GM19240 (cell line): ENCODE measurements around the gene SIGLEC11.
"Not testable (repeated sequence)": the region's sequence is repeated elsewhere in the genome, so short reads cannot be mapped to it uniquely, and the experiment has no call there.

Source experiments
- DNase-seq: peaks from one replicate; pipeline ENCODE4 v3.0.0; 2011; ENCODE audit warnings: low spot score; ENCODE audit not compliant: insufficient read length

SIGLEC11 gene

DNA sequence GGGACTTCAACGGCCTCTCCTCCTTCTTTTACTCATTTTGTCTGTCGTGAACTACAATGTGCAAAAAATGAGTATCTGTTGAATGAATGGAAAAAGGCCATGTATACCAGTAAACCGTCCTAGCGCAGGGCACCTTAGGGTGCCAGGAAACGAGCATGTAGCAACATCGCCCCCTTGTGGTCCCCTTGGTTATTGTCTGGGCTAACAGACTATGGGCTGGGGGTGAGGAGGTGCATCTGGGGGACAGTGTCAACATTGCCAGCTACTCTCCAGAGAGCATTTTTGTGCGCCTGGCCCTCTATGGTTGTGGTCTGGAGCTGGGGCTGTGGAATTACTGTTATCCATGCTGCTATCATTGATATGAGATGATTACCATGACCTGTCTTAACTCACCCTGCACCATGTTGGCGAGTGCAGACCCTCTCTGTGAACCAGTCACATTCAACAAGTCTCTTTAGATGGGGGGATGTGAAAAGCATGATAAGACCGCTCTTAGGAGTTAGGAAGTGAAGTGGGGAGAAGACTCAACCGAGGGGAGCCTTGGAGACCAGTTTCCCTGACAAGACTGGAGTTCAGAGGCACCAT lies 22.8 kb upstream of the SIGLEC11 start:
- peak; percentile 50 for DNase-seq

DNA sequence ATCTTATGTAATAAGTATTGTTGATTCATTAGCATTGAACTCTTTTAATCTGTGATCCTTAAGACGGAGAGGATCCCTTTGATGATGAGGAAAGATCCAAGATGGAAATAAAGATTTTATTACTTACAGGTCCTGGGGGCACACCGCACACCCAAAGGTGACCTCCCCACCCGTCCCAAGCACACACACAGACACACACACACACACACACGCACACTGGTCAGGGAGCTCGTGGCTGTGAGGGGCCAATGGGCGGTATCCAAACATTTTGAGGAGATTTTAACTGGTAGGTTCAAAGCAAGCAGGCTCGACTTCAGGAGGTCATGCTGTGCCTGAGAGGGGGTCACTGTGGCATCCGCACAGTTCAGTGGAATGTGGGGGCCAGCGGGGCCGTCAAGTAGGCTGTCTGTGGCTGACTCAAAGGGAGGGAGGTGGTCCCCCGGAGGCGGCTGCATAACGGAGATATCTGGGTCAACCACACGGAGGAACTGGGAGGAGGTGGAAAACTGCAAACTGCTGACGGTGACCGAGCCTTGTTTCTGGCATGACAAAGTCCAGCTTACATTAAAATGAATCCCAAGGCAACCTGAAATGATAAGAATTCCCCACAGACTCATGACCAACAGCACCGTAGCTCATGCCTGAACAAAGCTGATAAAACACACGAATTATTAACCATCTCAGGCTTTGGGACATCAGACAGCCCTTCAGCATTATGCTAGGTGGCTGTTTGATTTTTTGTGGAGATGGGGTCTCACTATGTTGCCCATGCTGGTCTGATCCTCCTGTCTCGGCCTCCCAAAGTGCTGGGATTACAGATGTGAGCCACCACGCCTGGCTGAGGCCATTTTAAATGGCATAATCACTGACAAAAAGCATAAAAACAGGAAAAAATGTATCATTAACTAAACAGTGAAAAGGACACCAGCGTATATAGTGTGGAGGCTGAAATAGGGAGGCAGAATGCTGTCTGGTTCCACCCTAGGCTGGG lies 20.9 kb upstream of the SIGLEC11 start:
- no peak for DNase-seq

DNA sequence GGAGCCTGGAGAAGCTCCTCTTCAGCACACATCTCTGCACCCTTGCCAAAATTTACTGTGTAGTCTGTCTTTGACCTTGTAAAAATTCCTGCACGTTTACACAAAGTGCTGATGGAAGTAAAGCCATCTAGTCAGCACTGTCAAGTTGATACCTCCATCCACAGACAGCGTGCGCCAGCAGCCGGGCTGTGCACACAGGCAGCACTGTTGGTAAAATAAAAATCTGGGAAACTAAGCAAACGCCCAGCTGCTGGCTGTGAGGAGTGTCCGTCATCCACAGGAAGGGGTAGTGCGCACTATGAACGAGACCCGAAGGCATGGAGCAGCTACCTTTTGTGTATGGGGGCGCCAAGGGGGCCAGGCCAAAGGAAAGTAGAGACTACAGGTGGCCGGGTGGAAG lies 17.4 kb upstream of the SIGLEC11 start:
- DNase-seq: no peak

DNA sequence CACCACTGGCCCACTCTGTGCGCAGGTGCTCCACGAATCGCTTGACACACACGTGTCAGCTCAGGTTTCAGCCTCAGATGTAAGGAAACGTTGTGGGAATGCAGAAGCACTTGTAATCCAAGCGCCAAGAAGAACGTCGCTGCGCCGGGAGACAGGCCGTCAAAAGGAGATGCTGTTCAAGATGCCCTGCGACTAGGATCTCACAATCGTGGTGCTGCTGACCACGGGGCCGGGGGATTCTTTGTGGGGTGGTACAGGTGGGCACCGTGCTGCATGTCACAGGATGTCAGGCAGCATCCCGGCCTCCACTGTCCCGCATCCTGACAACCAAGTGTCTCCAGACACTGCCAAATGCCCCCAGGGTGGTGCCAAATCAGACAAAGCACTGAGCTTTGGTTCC lies 16.9 kb upstream of the SIGLEC11 start:
- DNase-seq: no peak

DNA sequence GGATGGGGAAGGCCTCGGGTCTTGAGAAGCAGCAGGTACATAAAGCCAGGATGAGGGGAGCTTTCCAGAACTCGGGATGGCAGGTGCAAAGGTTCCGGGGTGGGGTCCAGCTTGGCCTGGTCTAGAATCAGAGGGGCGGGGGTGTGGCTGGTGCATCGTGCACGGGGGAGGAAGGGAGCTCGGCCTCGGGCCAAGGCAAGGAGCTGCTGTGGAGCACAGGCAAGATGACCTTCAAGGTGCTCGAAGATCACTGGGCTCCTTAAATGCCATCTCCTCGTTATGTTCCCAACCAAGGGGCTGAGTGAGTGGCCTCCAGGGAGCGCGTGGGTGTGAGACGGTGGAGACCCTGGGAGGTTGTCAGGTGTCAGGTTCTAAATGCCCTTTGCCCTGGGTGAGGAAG lies 16.1 kb upstream of the SIGLEC11 start:
- no peak for DNase-seq

DNA sequence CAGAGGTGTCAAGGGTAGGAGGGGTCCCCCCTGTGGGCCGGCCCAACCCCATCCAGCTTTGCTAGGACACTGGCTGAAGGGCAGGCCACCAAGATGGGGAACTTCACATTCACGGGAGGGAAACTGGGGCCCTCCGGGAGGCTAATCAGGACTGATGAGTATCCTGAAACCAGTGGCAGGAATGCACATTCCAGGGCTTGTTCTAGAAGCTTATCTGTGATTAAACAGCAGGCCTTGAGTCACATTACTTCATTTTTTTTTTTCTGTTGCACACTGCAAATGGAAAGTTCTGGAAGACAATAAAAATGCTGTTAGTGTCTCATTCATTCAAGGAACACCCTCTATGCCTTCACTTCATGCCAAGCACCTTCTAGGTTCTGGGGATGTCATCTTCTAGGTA lies 15.5 kb upstream of the SIGLEC11 start:
- DNase-seq: no peak

DNA sequence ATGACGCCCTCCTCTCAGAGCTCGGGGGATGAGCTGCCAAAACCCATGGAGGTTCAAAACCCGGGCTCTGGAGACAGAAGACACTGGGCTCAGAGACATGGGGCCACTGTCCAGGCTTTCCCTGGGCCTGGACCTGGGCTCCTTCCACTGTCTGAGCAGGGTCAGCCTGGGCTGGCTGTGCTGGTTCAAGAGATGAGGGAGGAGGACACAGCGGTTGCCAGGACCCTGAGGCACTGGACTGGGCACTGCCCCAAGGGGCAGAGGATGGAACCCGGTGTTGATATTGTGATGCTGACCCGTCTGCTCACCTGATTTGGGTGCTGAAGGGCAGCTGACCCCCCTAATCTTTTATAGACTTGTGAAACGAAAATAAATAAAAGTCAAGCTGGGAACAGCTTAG lies 14.1 kb upstream of the SIGLEC11 start:
- DNase-seq: no peak

DNA sequence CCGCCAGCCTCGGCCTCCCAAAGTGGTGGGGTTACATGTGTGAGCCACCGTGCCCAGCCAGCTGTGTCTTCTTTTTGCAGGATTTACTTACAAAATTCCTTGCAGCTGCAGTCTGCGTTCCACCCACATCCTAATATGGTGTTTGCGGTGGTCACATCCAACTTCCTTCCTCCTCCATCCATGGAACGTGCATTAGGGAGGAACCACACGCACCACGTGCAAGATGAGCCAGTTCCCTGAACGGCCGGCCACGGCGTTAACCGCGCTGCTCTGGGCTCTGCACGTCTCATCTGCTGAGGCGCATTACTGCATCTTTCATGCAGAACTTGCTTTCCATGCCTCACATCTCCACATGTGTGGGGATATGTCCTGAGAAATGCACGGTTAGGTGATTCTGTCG lies 13.0 kb upstream of the SIGLEC11 start:
- DNase-seq: no peak

DNA sequence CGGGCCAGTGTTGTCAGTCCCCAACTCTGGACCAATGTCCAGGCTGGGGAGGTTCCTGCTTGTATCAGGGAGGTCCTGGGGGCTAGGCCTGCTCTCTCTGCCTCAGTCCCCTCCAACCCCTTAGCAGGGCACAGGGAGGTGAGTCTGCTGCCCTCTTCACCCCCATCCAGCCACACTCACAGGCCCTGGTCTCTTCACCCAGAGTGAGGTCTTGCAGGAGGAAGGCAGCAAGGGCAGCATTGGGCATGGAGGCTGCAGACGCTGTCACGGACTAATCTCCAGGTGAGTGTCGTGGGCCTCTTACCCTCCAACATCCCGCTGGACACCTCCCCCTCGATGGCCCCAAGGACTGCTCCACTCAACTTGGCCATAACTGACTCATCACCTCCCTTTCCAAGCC lies 11.9 kb upstream of the SIGLEC11 start:
- no peak for DNase-seq

DNA sequence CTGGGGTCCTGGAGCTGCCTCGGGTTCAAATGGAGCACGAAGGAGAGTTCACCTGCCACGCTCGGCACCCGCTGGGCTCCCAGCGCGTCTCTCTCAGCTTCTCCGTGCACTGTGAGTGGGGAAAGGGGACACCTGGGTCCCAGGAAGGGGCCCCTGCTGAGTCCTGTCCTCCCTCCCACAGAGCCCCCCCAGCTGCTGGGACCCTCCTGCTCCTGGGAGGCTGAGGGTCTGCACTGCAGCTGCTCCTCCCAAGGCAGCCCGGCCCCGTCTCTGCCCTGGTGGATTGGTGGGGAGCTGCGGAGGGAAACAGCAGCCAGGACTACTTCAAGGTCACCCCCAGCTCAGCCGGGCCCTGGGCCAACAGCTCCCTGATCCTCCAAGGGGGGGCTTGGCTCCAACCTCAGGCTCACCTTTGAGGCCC lies 11.0 kb upstream of the SIGLEC11 start:
- DNase-seq: no peak

DNA sequence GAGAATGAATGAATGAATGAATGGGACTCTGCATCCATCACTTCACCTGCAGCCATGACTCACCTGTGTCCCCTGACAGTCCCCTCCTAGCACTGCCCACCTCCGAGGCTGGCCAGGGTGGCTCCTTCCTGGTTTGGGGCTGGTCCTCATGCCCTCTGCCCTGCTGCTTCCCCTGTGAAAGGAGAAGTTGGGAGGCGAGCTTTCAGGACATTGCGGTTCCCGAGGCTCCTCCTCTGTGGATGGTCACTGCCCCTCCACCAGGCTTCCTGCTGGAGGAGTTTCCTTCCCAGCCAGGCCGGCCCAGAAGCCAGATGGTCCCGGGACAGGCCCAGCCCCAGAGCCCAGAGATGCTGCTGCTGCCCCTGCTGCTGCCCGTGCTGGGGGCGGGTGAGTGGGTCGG lies 8.4 kb upstream of the SIGLEC11 start:
- DNase-seq: not testable (repeated sequence)

DNA sequence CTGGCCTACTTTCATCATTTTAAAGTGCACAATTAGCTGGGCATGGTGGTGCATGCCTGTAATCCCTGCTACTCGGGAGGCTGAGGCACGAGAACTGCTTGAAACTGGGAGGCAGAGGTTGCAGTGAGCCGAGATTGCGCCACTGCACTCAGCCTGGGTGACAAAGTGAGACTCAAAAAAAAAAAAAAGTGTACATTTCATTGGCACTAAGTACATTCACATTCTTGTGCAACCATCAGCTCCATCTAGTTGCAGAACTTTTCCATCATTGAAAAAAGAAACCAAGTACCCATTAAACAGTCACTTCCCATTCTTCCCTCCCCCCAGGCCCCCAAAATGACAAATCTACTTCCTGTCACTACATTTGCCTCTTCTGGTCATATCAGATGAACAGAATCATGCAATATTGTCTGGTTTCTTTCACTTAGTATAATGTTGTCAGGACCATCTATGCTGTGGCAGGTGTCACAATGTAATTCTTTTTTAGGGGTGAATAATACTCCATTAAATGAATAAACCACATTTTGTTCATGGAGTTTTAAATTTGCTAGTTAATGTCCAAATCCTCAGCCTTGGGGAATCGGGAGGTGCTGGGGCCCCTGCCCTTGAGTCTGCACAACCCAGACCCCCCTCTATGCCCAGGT lies 7.4 kb upstream of the SIGLEC11 start:
- DNase-seq: no peak

DNA sequence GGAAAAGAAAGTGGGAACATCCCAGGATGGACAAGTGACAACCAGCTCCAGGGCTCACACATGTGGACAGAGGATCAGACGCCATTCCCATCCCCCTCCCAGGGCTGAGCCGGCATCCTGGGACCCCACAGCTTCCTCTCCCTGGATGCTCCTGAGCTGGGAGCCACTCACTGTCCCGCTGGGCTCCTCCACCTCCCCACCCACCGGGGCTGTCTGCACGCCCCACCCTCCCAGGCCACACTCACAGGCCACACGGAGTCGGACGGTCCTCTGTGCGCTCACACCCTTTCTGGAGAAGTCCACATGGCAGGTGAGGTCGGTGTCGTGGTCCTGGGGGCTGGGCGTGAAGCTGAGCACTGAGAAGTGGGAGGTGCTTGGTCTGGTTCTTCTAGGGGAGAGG lies 1.1 kb downstream of the SIGLEC11 start:
- DNase-seq: not testable (repeated sequence)

DNA sequence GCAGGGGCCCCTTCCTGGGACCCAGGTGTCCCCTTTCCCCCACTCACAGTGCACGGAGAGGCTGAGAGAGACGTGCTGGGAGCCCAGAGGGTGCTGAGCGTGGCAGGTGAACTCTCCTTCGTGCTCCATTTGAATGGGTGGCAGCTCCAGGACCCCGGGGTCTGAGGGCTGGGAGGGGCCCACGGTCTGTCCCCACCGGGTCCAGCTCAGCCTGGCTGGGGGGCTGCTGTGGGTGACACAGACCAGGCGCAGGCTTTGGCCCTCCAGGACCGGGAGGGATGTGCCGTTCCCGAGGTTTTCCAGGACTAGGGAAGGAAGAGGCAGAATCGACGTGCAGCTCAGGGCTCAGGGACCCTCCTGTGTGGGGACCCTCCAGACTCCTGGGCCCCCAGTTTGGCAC lies 2.4 kb downstream of the SIGLEC11 start:
- not testable (repeated sequence) for DNase-seq

DNA sequence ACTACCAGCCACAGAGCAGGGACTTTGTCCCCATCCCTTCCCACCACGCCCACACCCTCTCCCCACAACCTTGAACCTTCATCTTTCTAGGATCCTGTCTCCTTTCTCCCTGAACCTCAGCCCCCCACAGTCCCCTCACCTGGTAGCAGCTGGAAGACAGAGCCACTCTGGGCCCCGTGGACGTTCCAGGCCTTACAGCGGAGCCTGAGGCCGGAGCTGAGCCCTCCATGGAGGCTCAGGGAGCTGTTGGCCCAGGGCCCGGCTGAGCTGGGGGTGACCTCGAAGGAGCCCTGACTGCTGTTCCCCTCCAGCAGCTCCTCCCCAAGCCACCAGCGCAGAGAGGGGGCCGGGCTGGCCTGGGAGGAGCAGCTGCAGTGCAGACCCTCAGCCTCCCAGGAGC lies 2.8 kb downstream of the SIGLEC11 start:
- DNase-seq: not testable (repeated sequence)

DNA sequence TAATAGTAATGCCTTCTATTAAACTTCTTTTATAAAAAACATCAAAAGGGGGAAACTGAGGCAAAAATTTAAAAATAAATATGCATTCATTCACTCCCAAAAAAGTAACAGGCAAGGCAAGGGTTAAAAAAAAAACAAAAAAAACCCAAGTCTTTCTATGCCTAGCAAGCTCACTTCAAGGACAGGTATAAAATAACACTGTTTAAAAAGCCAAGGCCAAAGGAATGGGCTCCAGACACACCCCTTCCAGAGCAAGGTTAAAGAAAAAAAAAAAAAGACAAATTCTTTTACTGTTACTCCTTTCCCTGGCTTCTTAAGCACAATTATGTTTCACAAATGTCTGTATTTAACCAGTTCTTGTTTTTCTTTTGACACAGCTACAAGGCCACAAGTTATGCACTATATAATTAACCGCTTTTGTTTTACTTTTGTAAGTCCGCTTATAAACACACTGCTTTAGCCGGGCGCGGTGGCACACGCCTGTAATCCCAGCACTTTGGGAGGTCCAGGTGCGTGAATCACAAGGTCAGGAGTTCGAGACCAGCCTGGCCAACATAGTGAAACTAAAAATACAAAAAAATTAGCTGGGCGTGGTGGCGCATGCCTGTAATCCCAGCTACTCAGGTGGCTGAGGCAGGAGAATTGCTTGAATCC lies 3.6 kb downstream of the SIGLEC11 start:
- no peak for DNase-seq

DNA sequence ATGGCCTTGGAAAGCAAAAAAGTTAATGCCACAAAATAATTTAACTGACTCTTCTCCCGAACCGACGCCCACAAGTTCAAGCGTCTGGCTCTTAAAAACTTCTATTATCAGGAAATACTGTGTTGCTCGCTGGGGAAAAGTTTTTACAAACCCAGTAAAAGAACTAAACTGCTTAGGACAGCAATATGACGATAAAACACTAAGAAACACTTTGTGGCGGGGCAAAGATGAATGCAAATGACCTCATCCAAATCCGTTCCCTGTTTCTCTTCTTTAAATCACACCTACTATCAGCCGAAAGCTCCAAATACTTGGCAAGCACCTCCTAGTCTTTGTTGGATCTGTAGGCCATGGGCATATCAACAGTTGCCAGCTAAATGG lies 4.9 kb downstream of the SIGLEC11 start:
- no peak for DNase-seq

DNA sequence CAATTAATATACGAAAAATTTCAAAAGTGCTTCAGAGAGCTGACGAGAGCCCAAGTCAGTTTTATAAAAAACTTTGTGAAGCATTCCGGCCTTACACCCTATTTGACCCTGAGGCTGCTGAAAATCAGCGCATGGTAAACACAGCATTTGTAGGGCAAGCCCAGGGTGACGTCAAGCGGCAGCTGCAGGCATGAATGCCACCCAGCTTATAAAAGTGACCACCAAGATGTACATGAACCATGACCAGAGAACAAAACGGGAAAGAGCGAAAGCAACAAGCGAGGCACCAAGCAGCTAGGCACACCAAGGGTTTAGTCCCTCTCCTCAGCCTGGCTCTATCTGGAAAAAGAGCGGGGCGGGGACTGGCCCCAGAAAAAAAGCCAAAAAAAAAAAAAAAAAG lies 6.0 kb downstream of the SIGLEC11 start:
- DNase-seq: no peak

DNA sequence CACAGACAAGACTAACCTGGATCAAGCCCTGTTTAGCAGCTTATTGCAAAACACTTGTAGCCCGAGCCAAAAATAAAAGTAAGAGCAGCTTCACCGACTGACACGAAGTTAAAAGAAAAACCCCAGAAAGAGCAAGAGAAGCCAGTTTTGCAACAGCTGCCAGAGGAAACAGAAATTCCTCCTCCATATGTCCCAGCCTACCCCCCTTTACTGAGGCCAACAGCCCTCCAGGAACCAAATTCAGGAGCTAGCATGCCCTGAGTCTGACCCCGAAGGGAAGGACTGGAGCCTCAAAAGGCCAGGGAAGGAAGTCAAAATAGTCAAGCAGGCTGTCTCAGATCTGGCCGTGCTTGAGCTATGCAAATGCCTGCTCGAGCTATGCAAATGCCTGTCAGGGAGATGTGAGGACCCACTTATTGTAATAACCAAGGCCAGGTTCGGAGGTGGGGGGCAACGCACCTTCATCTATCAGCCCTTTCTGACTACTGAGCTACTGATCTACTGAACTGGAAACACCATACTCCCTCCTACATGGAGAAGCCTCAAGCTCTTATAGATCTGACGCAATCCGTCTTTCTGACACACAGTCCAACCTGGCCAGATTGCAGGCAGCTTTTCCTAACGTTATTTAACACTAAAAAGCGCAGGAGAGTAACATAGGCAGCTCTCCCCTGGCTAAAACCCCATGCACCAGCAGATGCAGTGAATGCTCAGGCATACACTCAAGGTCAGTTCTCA lies 6.7 kb downstream of the SIGLEC11 start:
- no peak for DNase-seq

DNA sequence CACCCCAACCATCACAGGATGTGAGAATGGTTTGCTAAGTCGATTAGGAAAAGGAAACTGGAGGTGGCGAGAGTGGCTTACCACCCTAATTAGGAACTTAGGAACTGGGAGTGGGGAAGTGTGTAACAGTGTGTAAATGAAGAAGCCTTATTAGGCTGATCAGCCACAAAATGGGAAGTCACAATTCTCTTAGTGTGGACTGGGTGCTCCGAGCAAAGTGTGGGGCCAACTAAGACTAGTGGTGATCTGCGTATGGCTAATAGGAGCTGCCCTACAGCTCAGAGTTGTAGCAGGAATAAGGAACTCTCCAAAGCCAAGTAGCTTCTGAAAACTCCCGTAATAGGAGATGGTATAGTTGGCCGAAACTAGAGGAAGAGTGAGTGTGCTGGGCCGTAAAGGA lies 7.6 kb downstream of the SIGLEC11 start:
- DNase-seq: no peak

DNA sequence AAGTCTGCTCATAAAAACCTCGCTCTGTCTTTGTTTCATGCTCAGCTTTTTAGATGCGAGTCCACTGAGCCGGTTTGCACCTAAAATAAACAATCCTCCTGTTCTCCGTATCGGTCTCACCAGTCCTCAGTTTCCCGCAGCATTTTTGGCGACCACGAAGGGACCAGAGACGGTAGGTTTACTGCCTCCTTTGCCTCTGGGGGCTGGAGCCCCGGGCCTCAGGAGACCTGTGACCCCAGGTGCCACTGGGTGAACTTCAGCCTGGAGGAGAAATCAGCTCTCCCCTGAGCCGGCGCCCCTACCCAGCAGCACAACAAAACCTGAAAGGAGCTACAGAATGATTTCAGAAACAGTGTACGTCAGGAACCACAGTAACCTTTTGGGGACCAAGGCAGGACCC lies 8.1 kb downstream of the SIGLEC11 start:
- DNase-seq: no peak
